ENCODE results near the gene LMX1B.

GRCh38 chr9:126676685-126677143 lies 63.0 kb downstream of the LMX1B start:
- no peak for TF ChIP-seq POLR2A (IDR thresholded peaks at IDR 0.05)
- TF ChIP-seq CTCF (IDR thresholded peaks at IDR 0.05): no peak

Data from upper lobe of left lung (tissue), 4 donors.